NCI-H1092 treated with DMSO at 0.1 percent for 48 hours (cell line): ENCODE measurements around the gene SERPINE3.
A peak's percentile ranks its signal among the peaks of the same experiment; 100 is the strongest.

Source experiments
- DNase-seq: peaks from one replicate; lab custom pipeline; 2025; lab: John Stamatoyannopoulos, UW

Gene SERPINE3

GRCh38 chr13:51328488-51328887 is 11.0 kb upstream of the SERPINE3 start:
- no peak for DNase-seq

GRCh38 chr13:51329606-51330005 is 9.9 kb upstream of the SERPINE3 start:
- no peak for DNase-seq

- no peak for DNase-seq
Measured at GRCh38 chr13:51330791-51331190, 8.7 kb upstream of the SERPINE3 start.

GRCh38 chr13:51331354-51331861 is 8.1 kb upstream of the SERPINE3 start:
- DNase-seq, result no peak

GRCh38 chr13:51332566-51333361 is 6.7 kb upstream of the SERPINE3 start:
- no peak for DNase-seq

- no peak for DNase-seq
Measured at GRCh38 chr13:51333421-51333820, 6.1 kb upstream of the SERPINE3 start.

DNA sequence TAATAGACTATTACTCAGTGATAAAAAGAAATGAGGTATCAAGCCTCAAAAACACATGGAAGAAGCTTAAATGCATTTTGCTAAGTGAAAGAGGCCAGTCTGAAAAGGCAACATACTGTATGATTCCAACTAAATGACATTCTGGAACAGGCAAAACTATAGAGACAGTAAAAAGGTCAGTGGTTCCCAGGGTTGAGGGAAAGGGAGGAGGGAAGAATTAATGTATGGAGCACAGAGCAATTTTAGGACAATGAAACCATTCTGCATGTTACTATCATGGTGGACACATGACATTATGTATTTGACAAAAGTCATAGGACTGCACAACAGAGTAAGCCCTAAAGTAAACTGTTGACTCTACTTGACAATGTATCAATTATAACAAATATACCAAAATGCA is 5.7 kb upstream of the SERPINE3 start:
- no peak for DNase-seq

- DNase-seq, result no peak
Measured at GRCh38 chr13:51336746-51337145, 2.7 kb upstream of the SERPINE3 start.

DNA sequence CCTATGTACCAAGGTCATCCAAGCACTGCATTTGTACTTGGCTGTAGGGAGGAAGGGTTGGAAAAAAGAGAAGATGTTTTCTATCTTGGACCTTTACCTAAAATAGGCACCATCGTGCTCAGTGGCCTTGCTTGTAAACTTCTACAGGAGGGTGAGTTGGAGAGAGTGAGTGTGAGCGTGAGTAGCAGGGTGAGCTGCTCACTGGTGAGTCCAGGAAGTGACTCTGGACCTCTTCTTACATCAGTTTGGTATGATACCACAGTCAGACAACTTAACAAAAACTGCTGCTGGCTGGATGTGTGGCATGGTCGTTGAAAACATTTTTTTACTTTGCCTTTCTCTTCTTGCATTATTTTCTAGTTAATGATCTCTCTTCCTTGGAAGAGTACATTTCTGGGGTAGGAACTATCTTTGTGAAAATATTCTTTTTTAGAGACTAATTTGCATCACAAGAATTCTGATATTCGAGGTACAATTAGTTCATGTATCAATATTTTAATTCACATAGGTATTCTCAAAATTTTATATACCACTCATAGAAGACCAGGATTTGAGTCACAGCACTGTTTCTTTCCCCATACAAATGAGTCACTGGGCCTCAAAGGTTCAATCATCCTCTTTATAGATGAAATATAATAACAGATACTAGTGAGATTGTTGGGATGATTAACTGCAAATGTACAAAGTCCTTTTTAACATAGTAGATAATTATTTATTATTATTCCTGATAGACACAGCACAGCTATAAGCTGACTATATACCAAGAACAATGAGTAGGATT is 651 bp downstream of the SERPINE3 start:
- no peak for DNase-seq

- no peak for DNase-seq
Measured at GRCh38 chr13:51341232-51341631, 1.7 kb downstream of the SERPINE3 start.

DNA sequence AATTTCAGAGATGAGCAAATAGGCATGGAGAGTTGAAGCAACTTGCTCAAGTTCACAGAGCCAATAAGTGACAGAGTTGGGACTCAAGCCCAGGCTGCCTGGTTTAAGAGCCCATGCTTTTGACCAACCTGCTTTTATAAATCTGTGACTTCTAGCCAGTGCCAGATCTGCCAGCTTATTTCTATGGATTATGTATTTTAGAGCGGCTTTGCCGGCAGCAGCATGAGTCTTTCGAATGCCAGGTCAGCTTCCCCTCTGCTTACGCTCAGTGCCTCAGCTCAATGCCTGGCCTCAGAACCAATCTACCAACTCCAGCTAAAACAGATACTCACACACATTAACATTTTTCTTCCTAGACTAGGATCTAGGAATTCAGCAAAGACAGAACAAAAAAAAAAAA is 2.3 kb downstream of the SERPINE3 start:
- DNase-seq, result no peak

GRCh38 chr13:51342706-51343105 is 3.2 kb downstream of the SERPINE3 start:
- DNase-seq, result no peak

- no peak for DNase-seq
Measured at GRCh38 chr13:51343475-51343874, 4.0 kb downstream of the SERPINE3 start.

- no peak for DNase-seq
Measured at GRCh38 chr13:51346397-51346796, 6.9 kb downstream of the SERPINE3 start.

- no peak for DNase-seq
Measured at GRCh38 chr13:51347099-51347498, 7.6 kb downstream of the SERPINE3 start.

DNA sequence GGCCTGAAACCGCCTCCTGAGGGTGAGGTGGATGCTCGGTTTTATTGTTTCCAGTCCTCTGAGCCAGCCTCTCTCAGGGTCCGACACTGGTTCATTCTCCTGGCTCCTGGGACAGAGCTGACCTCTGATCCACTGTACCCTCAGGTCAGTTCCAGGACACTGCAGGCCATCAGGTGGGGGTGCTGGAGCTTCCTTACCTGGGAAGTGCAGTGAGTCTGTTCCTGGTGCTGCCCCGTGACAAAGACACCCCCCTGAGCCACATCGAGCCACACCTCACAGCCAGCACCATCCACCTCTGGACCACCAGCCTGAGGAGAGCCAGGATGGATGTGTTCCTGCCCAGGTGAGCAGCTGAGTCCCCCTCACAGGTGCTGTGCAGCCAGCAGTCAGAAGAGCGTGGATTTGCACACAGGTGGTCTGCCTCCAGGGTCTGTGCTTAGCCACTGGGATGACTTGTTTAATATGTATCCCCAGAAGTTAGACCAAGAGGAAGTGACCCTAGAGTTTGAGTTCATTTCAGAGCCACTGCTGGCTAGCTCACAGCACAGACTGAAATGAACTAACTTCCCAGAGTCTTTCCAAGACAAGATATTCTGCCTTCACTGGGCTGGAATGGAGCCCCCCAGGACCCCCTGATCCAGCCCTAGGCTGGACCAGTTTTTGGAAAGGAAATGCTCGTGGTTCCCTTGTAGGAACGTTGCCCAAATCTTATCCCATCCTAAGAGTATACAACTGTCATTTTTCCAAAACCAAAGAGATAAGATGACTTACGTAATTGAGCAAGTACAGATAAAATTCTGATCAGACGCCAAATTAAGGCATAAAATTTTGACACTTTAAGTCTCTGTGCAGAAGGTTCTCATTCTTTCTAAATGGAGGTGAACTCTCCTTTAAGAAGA is 8.8 kb downstream of the SERPINE3 start:
- DNase-seq, result no peak

GRCh38 chr13:51349016-51349415 is 9.5 kb downstream of the SERPINE3 start:
- DNase-seq, result no peak

- no peak for DNase-seq
Measured at GRCh38 chr13:51355217-51355616, 15.7 kb downstream of the SERPINE3 start.

GRCh38 chr13:51357928-51358595 is 18.6 kb downstream of the SERPINE3 start:
- no peak for DNase-seq

DNA sequence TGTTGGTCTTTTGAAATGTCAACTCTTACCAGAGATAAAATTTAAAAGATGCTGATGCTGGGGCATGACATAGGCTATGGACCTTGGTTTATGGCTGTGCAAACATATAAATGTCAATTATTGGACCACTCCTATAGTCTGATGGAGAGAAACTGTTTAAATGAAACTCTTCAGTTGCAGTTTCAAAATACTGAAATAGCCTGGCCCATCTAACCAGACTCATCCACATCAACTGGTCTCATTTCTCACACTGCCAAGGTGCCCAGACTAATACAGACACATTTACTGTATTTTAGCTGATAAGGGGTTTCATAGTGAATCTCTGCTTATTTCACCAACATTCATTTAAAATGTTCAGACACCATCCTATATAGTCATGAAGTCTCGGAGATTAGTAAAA is 19.9 kb downstream of the SERPINE3 start:
- no peak for DNase-seq

DNA sequence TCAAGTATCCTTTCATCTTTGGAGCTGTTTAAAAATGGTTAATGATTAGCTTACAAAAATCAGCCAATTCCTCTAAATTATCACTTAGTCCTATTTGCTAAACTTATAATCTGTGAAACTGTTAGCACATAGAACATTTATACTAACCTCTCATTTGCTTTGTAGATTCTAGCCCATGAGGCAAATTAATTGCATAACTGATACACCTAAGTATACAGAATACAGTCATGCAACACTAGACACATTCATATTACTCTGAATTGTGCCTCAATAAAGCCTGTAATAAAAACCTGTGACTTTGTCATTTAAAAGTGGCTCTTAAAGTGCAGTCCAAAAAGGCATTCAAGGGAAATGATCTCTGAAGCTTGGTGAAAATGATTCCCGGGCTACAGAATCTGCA is 21.0 kb downstream of the SERPINE3 start:
- peak; percentile 36 for DNase-seq

- DNase-seq, result no peak
Measured at GRCh38 chr13:51361106-51361505, 21.6 kb downstream of the SERPINE3 start.
